HCT116 (cell line): ENCODE data around the gene LTBP1. TPM values are rescaled to one million over a fixed set of nuclear protein-coding genes. Genes with fewer than 3 reads are reported as not detected.
"Not testable (repeated sequence)": the region's sequence is repeated elsewhere in the genome, so short reads cannot be mapped to it uniquely, and the experiment has no call there.

Source experiments
- ATAC-seq: fragments of 200-7000 bp; cut with Tn5 transposase; 2 replicates; pipeline ENCODE4 v1.9.1; 2020; ENCODE audit warnings: mild to moderate bottlenecking, moderate library complexity
- BruUV-seq: library from RNA; stranded (reverse); fragments of 400-500 nt; replicated peaks from 2 replicates; lab custom pipeline; 2021; lab: Mats Ljungman, UMichigan
- CTCF ChIA-PET: fragments of 300-600 bp; sonication (Branson Sonifier 250); formaldehyde crosslinking; loops from one replicate; lab custom pipeline; 2021; ENCODE audit warnings: antibody characterized with exemption; lab: Charles Lee
- POLR2A ChIA-PET: fragments of 300-600, 350-600 bp; sonication (Branson Sonifier 250); formaldehyde crosslinking; loops from one replicate; lab custom pipeline; 2021; ENCODE audit warnings: antibody characterized with exemption; lab: Charles Lee
- RAD21 ChIA-PET, 2 experiments: fragments of 300-600 bp; sonication (Branson Sonifier 250); formaldehyde crosslinking; loops; one replicate each; lab custom pipeline; 2023; ENCODE audit warnings: low total read pairs in 2 of 2; ENCODE audit not compliant: uncharacterized antibody in 2 of 2, unreplicated experiment in 2 of 2, low non-redundant PET in 1 of 2; lab: Charles Lee
- DNase-seq: peaks from one replicate; pipeline ENCODE4 v3.0.0-alpha.2; 2010; ENCODE audit warnings: low read depth, low spot score
- H2AFZ ChIP-seq: fragments of 200-600 bp; shearing (Covaris generic), sonication (generic); 2 replicates; pipeline ENCODE4 v1.6.1; 2017; ENCODE audit warnings: low read depth, mixed run types, mixed read lengths, antibody characterized with exemption, low read length; ENCODE audit not compliant: poor library complexity, severe bottlenecking
- H3K27ac ChIP-seq: 2 replicates; pipeline ENCODE4 v1.5.1; 2012; ENCODE audit warnings: low read depth, low read length
- H3K27me3 ChIP-seq: fragments of 200-600 bp; sonication (generic); 2 replicates; pipeline ENCODE4 v1.6.1; 2016; ENCODE audit warnings: mixed run types, low read length, mixed read lengths; ENCODE audit not compliant: insufficient read depth
- H3K36me3 ChIP-seq, 2 experiments: fragments of 200-500 bp in 1 of 2; fragments of 200-600 bp in 1 of 2; sonication (Bioruptor generic) in 1 of 2; sonication (generic) in 1 of 2; 2 replicates each; pipeline versions ENCODE4 v1.5.1 to v1.6.1; 2014 to 2016; ENCODE audit warnings: low read length in 2 of 2, inconsistent platforms in 1 of 2, mixed read lengths in 1 of 2, mixed run types in 1 of 2; ENCODE audit not compliant: insufficient read depth in 2 of 2, control insufficient read depth in 1 of 2
- H3K4me1 ChIP-seq, 2 experiments: fragments of 200-600 bp in 1 of 2; sonication (generic) in 1 of 2; 2 replicates each; pipeline versions ENCODE4 v1.5.1 to v1.6.1; 2012 to 2017; ENCODE audit warnings: low read length in 2 of 2, inconsistent platforms in 1 of 2, mild to moderate bottlenecking in 1 of 2, mixed read lengths in 1 of 2, mixed run types in 1 of 2, moderate library complexity in 1 of 2; ENCODE audit not compliant: insufficient read depth in 2 of 2, control insufficient read depth in 1 of 2
- H3K4me2 ChIP-seq: fragments of 200-600 bp; sonication (generic); 2 replicates; pipeline ENCODE4 v1.6.1; 2017; ENCODE audit warnings: mixed run types, low read length, mixed read lengths
- H3K4me3 ChIP-seq, 2 experiments: fragments of 200-600 bp in 1 of 2; sonication (generic) in 1 of 2; replicated peaks in 1 of 2; 2 replicates each; pipeline ENCODE4 v1.5.1; 2011 to 2016; ENCODE audit warnings: low read length in 2 of 2, control low read depth in 1 of 2, low read depth in 1 of 2, mild to moderate bottlenecking in 1 of 2, mixed read lengths in 1 of 2, mixed run types in 1 of 2
- H3K79me2 ChIP-seq: fragments of 200-600 bp; sonication (generic); 2 replicates; pipeline ENCODE4 v1.6.1; 2017; ENCODE audit warnings: mild to moderate bottlenecking, mixed run types, low read length, moderate library complexity, mixed read lengths; ENCODE audit not compliant: insufficient read depth
- H3K9ac ChIP-seq: fragments of 200-600 bp; sonication (generic); 2 replicates; pipeline ENCODE4 v1.6.1; 2016; ENCODE audit warnings: low read length, mixed read lengths
- H3K9me2 ChIP-seq: fragments of 200-600 bp; sonication (generic), shearing (Covaris generic); 2 replicates; pipeline ENCODE4 v1.6.1; 2017; ENCODE audit warnings: mixed run types, mild to moderate bottlenecking, moderate library complexity; ENCODE audit not compliant: insufficient read depth
- H3K9me3 ChIP-seq, 2 experiments: fragments of 200-500 bp in 1 of 2; fragments of 200-600 bp in 1 of 2; sonication (Bioruptor generic) in 1 of 2; sonication (generic) in 1 of 2; 2 replicates each; pipeline ENCODE4 v1.6.1; 2014 to 2017; ENCODE audit warnings: low read length in 2 of 2, mixed read lengths in 2 of 2, inconsistent platforms in 1 of 2, low read depth in 1 of 2, mild to moderate bottlenecking in 1 of 2, mixed run types in 1 of 2, moderate library complexity in 1 of 2; ENCODE audit not compliant: control insufficient read depth in 1 of 2, insufficient read depth in 1 of 2
- H4K20me1 ChIP-seq: fragments of 200-600 bp; sonication (generic), shearing (Covaris generic); 2 replicates; pipeline ENCODE4 v1.6.1; 2017; ENCODE audit warnings: mixed run types, mild to moderate bottlenecking, moderate library complexity; ENCODE audit not compliant: insufficient read depth
- CBX3 ChIP-seq: IDR thresholded peaks from 2 replicates; pipeline ENCODE4 v1.6.1; 2012; ENCODE audit warnings: low read depth
- ELF1 ChIP-seq: IDR thresholded peaks from 2 replicates; pipeline ENCODE4 v1.6.1; 2012; ENCODE audit warnings: low read depth, borderline replicate concordance
- EZH2 ChIP-seq: fragments of 200-600 bp; sonication (generic); IDR thresholded peaks from 2 replicates; pipeline ENCODE4 v1.6.1; 2017; ENCODE audit warnings: antibody characterized with exemption, mixed run types
- FOSL1 ChIP-seq: IDR thresholded peaks from 2 replicates; pipeline ENCODE4 v1.6.1; 2012; ENCODE audit warnings: low read depth
- POLR2AphosphoS5 ChIP-seq: IDR thresholded peaks from 2 replicates; pipeline ENCODE4 v1.6.1; 2011; ENCODE audit warnings: mild to moderate bottlenecking, low read depth, low read length, moderate library complexity
- RAD21 ChIP-seq: IDR thresholded peaks from 2 replicates; pipeline ENCODE4 v1.6.1; 2012; ENCODE audit warnings: low read depth, mild to moderate bottlenecking
- SRF ChIP-seq: IDR thresholded peaks from 2 replicates; pipeline ENCODE4 v1.6.1; 2012; ENCODE audit warnings: low read depth
- intact Hi-C: fragments of 100-400 bp; cut with micrococcal nuclease; formaldehyde crosslinking; loops from 2 replicates; pipeline ENCODE4 v1.10.0; 2022
- total RNA-seq: library from RNA; stranded (reverse); gene quantifications from one replicate; pipeline ENCODE4 v1.2.1, GENCODE V29; 2021; ENCODE audit not compliant: unreplicated experiment
- TF ChIP-seq, protein P1 (sequence below), 3 experiments: fragments of 200-600 bp in 1 of 3; sonication (generic) in 1 of 3; IDR thresholded peaks in 2 of 3; conservative IDR thresholded peaks in 1 of 3; 2 replicates each; pipeline ENCODE4 v1.5.1; 2012 to 2017; ENCODE audit warnings: low read depth in 2 of 3, low read length in 2 of 3, antibody characterized with exemption in 1 of 3, borderline replicate concordance in 1 of 3, control low read depth in 1 of 3, mild to moderate bottlenecking in 1 of 3, mixed read lengths in 1 of 3, mixed run types in 1 of 3, moderate library complexity in 1 of 3; ENCODE audit not compliant: insufficient read depth in 1 of 3
- TF ChIP-seq, protein P2 (sequence below): IDR thresholded peaks from 2 replicates; pipeline ENCODE4 v1.6.1; 2012

Gene LTBP1
- total RNA-seq, 1 experiment from 2014 or later: 5.1 TPM

DNA sequence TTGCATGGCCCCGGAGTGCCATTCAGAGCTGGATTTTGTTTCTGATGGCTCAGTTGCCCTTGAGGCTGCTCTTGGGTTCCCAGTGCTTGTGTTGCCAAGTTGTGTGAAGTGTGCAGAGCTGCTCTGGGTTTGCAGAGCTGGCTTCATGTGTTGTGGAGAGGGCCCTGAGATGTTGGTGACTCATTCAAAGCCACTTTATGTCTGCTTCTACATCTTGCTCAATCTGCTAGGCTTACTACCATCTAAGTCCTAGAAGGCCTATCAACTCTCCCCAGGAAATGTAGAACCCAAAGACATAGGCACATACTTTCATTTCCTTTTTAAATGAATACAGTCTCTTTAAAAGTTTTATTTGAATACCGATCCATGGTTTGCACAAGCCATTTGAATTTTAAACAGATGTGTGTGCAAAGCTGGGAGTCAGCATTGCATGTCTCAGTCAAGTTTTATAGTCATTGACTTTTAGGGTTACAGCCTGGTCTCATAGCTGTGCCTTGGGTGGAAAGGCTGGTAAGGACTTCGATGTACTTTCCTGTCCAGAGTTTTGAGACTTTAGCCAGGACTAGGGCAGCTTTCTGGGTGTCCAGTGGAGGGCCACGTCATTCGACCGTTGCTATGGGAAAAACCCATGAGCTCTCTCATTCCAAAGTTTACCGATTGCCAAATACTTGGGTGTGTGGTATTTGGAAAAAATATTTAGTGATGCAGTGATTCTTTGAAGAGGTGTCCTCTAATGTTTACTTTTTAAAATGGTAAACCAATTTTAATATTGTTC, 105.0 kb downstream of the LTBP1 start:
- no peaks in the 10 kb centered on the region for H3K79me2 ChIP-seq
- H3K4me1 ChIP-seq: no peaks in the 10 kb centered on the region
- no peak overlapping the region for H2AFZ ChIP-seq
- H3K27ac ChIP-seq: no peak overlapping the region
- ChIA-PET RAD21 (no interaction called here), CTCF (no interaction called here), POLR2A (no interaction called here)
- no peak overlapping the region for H3K4me3 ChIP-seq
- no peaks in the 10 kb centered on the region for H3K27me3 ChIP-seq
- ATAC-seq (no peak), DNase-seq (no peak)
- no peak overlapping the region for H3K4me2 ChIP-seq
- no peaks in the 10 kb centered on the region for H4K20me1 ChIP-seq
- no TSS peak for BruUV-seq
- no peaks in the 10 kb centered on the region for H3K9me3 ChIP-seq
- no peak for TF ChIP-seq SRF
- TF ChIP-seq POLR2AphosphoS5: no peak
- TF ChIP-seq, protein P1, sequence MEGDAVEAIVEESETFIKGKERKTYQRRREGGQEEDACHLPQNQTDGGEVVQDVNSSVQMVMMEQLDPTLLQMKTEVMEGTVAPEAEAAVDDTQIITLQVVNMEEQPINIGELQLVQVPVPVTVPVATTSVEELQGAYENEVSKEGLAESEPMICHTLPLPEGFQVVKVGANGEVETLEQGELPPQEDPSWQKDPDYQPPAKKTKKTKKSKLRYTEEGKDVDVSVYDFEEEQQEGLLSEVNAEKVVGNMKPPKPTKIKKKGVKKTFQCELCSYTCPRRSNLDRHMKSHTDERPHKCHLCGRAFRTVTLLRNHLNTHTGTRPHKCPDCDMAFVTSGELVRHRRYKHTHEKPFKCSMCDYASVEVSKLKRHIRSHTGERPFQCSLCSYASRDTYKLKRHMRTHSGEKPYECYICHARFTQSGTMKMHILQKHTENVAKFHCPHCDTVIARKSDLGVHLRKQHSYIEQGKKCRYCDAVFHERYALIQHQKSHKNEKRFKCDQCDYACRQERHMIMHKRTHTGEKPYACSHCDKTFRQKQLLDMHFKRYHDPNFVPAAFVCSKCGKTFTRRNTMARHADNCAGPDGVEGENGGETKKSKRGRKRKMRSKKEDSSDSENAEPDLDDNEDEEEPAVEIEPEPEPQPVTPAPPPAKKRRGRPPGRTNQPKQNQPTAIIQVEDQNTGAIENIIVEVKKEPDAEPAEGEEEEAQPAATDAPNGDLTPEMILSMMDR (IDR thresholded peaks at IDR 0.05 in 2 of 3, conservative IDR thresholded peaks at IDR 0.05 in 1 of 3; ENCODE audit: borderline replicate concordance in 1 of 3, insufficient read depth in 1 of 3, low read depth in 2 of 3, low read length in 2 of 3): no peak
- TF ChIP-seq CBX3: no peak
- no peak for TF ChIP-seq ELF1
- intact Hi-C loops: no loop called here
- no peak overlapping the region for H3K9ac ChIP-seq
- H3K36me3 ChIP-seq: no peaks in the 10 kb centered on the region
- H3K9me2 ChIP-seq: no peaks in the 10 kb centered on the region

DNA sequence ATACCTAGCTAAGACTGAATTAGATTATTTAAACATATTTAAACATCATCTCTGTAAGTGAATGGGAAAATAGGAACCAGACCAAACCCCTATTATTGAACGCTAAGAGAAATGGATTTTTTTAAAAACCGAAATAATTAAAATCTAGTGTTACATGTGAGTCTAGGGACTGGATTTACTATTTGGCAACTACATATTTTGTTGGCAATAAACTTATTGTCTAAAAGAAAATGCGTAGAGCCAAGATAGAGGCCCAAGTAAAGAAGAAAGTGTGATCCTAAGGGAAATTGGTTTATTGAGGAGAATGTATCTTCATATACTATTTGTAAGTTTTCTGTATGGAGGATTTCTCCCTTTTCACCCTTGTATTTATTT, 105.6 kb downstream of the LTBP1 start:
- Histone ChIP-seq H3K4me3 (no peak overlapping the region), H3K4me1 (no peaks in the 10 kb centered on the region), H3K36me3 (no peaks in the 10 kb centered on the region), H3K4me2 (no peak overlapping the region), H3K9me2 (no peaks in the 10 kb centered on the region), H3K27ac (no peak overlapping the region), H3K27me3 (no peaks in the 10 kb centered on the region), H3K9ac (no peak overlapping the region), H3K9me3 (no peaks in the 10 kb centered on the region), H3K79me2 (no peaks in the 10 kb centered on the region), H4K20me1 (no peaks in the 10 kb centered on the region), H2AFZ (no peak overlapping the region)
- ChIA-PET POLR2A (no interaction called here), CTCF (no interaction called here), RAD21 (no interaction called here)
- TF ChIP-seq POLR2AphosphoS5: no peak
- no peak for TF ChIP-seq EZH2
- TF ChIP-seq RAD21: no peak
- TF ChIP-seq FOSL1: no peak
- TF ChIP-seq, protein P2, sequence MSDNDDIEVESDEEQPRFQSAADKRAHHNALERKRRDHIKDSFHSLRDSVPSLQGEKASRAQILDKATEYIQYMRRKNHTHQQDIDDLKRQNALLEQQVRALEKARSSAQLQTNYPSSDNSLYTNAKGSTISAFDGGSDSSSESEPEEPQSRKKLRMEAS: no peak
- ATAC-seq (no peak), DNase-seq (no peak)
- no TSS peak for BruUV-seq
- intact Hi-C loops: no loop called here

DNA sequence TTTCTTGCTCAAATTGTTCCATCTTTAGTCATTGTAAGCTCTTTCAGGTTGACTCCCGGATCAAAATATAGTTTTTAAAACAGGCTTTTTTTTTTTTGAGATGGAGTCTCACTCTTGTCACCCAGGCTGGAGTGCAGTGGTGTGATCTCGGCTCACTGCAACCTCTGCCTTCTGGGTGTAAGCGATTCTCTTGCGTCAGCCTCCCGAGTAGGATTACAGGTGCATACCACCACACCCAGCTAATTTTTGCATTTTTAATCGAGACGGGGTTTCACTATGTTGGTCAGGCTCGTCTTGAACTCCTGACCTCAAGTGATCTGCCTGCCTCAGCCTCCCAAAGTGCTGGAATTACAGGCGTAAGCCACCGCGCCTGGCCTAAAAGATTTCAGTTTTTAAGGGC, 106.0 kb downstream of the LTBP1 start:
- BruUV-seq, CTCF ChIA-PET: not testable (repeated sequence)

More for the DNA sequence above, 106.0 kb downstream of the LTBP1 start:
- DNase-seq, H3K4me2 ChIP-seq, H3K79me2 ChIP-seq, H3K27me3 ChIP-seq, H3K9me3 ChIP-seq, ATAC-seq, H3K4me3 ChIP-seq, H3K36me3 ChIP-seq, H2AFZ ChIP-seq, POLR2A ChIA-PET, H3K9me2 ChIP-seq, H3K4me1 ChIP-seq, intact Hi-C loops, H3K9ac ChIP-seq, H3K27ac ChIP-seq, RAD21 ChIA-PET, H4K20me1 ChIP-seq: not testable (repeated sequence)
